Measurements from ENCODE around the gene HTATSF1. TPM values are rescaled to one million over a fixed set of nuclear protein-coding genes. Genes with fewer than 3 reads are reported as not detected.

Gene HTATSF1
- total and polyA plus RNA-seq, 10 of the 15 experiments (the other 5 are each of a cell fraction or from before 2014, with no cell fraction given), result 1.9 to 59.8 (median 28.3) TPM

DNA sequence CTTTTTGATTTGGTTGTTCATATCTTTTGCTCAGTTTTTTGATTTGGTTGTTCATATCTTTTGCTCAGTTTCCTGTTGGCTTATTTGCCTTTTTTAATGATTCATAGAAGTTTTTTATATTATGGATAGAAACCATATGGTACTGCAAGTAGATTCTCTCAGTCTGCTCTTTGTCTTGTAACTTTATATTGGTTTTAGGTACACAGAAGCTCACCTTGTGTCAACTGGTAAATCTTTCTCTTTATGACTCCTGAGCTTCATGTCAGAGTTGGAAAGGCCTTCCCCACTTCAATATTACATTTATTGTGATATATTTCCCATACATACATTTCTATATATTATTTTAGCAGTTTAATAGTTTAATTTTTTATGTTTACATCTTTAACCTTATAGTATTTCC lies 26.4 kb downstream of the HTATSF1 start:
- intact Hi-C loops (cut with micrococcal nuclease; ENCODE audit: unreplicated experiment) (no loop called here), in situ Hi-C loops (cut with MboI) (no loop called here)
- no peaks in the 10 kb centered on the region for H3K9me3 ChIP-seq (replicated peaks; ENCODE audit: control insufficient read depth, insufficient read depth, low read length)
- ChIA-PET POLR2A (no interaction called here), CTCF (no interaction called here), SMC1A (ENCODE audit: uncharacterized antibody, unreplicated experiment) (no interaction called here), RAD21 (ENCODE audit: unreplicated experiment) (interaction anchor here (1.2 kb wide), 1 partner anchor 529 kb away, joined by 3 read pairs; no protein-coding TSS in a partner anchor)
- FAIRE-seq, result no peak
- no peak overlapping the region for H3K4me2 ChIP-seq (ENCODE audit: control insufficient read depth, insufficient read depth)
- no peaks in the 10 kb centered on the region for H4K20me1 ChIP-seq (ENCODE audit: control insufficient read depth, insufficient read depth)
- no peak overlapping the region for H3K27ac ChIP-seq (ENCODE audit: control insufficient read depth, insufficient read depth)
- no peaks in the 10 kb centered on the region for H3K4me1 ChIP-seq (ENCODE audit: control insufficient read depth, insufficient read depth, low read length)
- no peak overlapping the region for H2AFZ ChIP-seq (ENCODE audit: control insufficient read depth, low read depth, low read length)
- H3K36me3 ChIP-seq (ENCODE audit: control insufficient read depth in 2 of 2, insufficient read depth in 2 of 2, low read length in 1 of 2), result no peaks in the 10 kb centered on the region
- no TSS peak for BruUV-seq (replicated peaks)
- ATAC-seq, result no peak
- DNase-seq (ENCODE audit: low read depth, low spot score), result no peak
- no peak overlapping the region for H3K9ac ChIP-seq (ENCODE audit: control insufficient read depth, insufficient read depth, low read length)
- no peaks in the 10 kb centered on the region for H3K27me3 ChIP-seq (replicated peaks in 1 of 2; ENCODE audit: control insufficient read depth in 2 of 2, insufficient read depth in 2 of 2, low read length in 1 of 2)
- TF ChIP-seq, protein P1, sequence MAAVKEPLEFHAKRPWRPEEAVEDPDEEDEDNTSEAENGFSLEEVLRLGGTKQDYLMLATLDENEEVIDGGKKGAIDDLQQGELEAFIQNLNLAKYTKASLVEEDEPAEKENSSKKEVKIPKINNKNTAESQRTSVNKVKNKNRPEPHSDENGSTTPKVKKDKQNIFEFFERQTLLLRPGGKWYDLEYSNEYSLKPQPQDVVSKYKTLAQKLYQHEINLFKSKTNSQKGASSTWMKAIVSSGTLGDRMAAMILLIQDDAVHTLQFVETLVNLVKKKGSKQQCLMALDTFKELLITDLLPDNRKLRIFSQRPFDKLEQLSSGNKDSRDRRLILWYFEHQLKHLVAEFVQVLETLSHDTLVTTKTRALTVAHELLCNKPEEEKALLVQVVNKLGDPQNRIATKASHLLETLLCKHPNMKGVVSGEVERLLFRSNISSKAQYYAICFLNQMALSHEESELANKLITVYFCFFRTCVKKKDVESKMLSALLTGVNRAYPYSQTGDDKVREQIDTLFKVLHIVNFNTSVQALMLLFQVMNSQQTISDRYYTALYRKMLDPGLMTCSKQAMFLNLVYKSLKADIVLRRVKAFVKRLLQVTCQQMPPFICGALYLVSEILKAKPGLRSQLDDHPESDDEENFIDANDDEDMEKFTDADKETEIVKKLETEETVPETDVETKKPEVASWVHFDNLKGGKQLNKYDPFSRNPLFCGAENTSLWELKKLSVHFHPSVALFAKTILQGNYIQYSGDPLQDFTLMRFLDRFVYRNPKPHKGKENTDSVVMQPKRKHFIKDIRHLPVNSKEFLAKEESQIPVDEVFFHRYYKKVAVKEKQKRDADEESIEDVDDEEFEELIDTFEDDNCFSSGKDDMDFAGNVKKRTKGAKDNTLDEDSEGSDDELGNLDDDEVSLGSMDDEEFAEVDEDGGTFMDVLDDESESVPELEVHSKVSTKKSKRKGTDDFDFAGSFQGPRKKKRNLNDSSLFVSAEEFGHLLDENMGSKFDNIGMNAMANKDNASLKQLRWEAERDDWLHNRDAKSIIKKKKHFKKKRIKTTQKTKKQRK (IDR thresholded peaks at IDR 0.05; ENCODE audit: low read depth, low read length), result no peak
- TF ChIP-seq RELA (IDR thresholded peaks at IDR 0.05; ENCODE audit: borderline replicate concordance, partially characterized antibody), result no peak
- TF ChIP-seq POLR2A (IDR thresholded peaks at IDR 0.05; ENCODE audit: low read depth, low read length), result no peak
- TF ChIP-seq IKZF1 (conservative IDR thresholded peaks at IDR 0.05), result no peak
- TF ChIP-seq EP300 (IDR thresholded peaks at IDR 0.05; ENCODE audit: borderline replicate concordance in 1 of 2, control insufficient read depth in 1 of 2, low read depth in 2 of 2, low read length in 2 of 2), result no peak
- TF ChIP-seq STAT1 (conservative IDR thresholded peaks at IDR 0.05), result no peak
- no peak for TF ChIP-seq FOS (IDR thresholded peaks at IDR 0.05; ENCODE audit: borderline replicate concordance, extremely low read depth, insufficient read length)
- no peak for TF ChIP-seq SREBF1 (IDR thresholded peaks at IDR 0.05; ENCODE audit: low read length)
- TF ChIP-seq JUND (IDR thresholded peaks at IDR 0.05; ENCODE audit: low read depth, low read length), result no peak
- TF ChIP-seq, protein P2, sequence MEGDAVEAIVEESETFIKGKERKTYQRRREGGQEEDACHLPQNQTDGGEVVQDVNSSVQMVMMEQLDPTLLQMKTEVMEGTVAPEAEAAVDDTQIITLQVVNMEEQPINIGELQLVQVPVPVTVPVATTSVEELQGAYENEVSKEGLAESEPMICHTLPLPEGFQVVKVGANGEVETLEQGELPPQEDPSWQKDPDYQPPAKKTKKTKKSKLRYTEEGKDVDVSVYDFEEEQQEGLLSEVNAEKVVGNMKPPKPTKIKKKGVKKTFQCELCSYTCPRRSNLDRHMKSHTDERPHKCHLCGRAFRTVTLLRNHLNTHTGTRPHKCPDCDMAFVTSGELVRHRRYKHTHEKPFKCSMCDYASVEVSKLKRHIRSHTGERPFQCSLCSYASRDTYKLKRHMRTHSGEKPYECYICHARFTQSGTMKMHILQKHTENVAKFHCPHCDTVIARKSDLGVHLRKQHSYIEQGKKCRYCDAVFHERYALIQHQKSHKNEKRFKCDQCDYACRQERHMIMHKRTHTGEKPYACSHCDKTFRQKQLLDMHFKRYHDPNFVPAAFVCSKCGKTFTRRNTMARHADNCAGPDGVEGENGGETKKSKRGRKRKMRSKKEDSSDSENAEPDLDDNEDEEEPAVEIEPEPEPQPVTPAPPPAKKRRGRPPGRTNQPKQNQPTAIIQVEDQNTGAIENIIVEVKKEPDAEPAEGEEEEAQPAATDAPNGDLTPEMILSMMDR (IDR thresholded peaks at IDR 0.05 in 2 of 3, conservative IDR thresholded peaks at IDR 0.05 in 1 of 3; ENCODE audit: control insufficient read depth in 2 of 3, extremely low read depth in 1 of 3, insufficient read depth in 1 of 3, low read depth in 3 of 3, low read length in 3 of 3), result no peak
- TF ChIP-seq, protein P3, sequence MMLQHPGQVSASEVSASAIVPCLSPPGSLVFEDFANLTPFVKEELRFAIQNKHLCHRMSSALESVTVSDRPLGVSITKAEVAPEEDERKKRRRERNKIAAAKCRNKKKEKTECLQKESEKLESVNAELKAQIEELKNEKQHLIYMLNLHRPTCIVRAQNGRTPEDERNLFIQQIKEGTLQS (IDR thresholded peaks at IDR 0.05; ENCODE audit: borderline replicate concordance, extremely low read depth, low read depth, low read length), result no peak
- H3K4me3 ChIP-seq, result no peak overlapping the region
- H3K79me2 ChIP-seq (ENCODE audit: control insufficient read depth, insufficient read depth, low read length), result no peaks in the 10 kb centered on the region

Measured in GM12878 (cell line).